Nephron progenitor cell (in vitro differentiated cells): ENCODE results near the gene USP38.

Source experiments
- DNase-seq: peaks from one replicate; pipeline ENCODE4 v3.0.0; 2021
- H3K27ac Mint-ChIP-seq: 2 replicates; pipeline ENCODE4 v1.8.0; 2021; ENCODE audit warnings: mild to moderate bottlenecking, moderate library complexity, mixed read lengths
- H3K27me3 Mint-ChIP-seq: 2 replicates; pipeline ENCODE4 v1.8.0; 2021; ENCODE audit warnings: mild to moderate bottlenecking, low read depth, mixed read lengths; ENCODE audit not compliant: poor library complexity
- H3K36me3 Mint-ChIP-seq: 2 replicates; pipeline ENCODE4 v1.8.0; 2021; ENCODE audit warnings: low read depth, mixed read lengths
- H3K4me1 Mint-ChIP-seq: 2 replicates; pipeline ENCODE4 v1.8.0; 2021; ENCODE audit warnings: mixed read lengths
- H3K4me3 Mint-ChIP-seq: 2 replicates; pipeline ENCODE4 v1.8.0; 2021; ENCODE audit warnings: mild to moderate bottlenecking, moderate library complexity, mixed read lengths
- H3K9me3 Mint-ChIP-seq: 2 replicates; pipeline ENCODE4 v1.8.0; 2021; ENCODE audit warnings: mild to moderate bottlenecking, moderate library complexity, mixed read lengths
- TF ChIP-seq, protein P1 (sequence below): fragments of 200-600 bp; sonication (generic); IDR thresholded peaks from 2 replicates; pipeline ENCODE4 v1.5.0; 2021; ENCODE audit warnings: antibody characterized with exemption

USP38 gene

GRCh38 chr4:143240939-143241679 is 56.4 kb downstream of the USP38 start:
- TF ChIP-seq, protein P1, sequence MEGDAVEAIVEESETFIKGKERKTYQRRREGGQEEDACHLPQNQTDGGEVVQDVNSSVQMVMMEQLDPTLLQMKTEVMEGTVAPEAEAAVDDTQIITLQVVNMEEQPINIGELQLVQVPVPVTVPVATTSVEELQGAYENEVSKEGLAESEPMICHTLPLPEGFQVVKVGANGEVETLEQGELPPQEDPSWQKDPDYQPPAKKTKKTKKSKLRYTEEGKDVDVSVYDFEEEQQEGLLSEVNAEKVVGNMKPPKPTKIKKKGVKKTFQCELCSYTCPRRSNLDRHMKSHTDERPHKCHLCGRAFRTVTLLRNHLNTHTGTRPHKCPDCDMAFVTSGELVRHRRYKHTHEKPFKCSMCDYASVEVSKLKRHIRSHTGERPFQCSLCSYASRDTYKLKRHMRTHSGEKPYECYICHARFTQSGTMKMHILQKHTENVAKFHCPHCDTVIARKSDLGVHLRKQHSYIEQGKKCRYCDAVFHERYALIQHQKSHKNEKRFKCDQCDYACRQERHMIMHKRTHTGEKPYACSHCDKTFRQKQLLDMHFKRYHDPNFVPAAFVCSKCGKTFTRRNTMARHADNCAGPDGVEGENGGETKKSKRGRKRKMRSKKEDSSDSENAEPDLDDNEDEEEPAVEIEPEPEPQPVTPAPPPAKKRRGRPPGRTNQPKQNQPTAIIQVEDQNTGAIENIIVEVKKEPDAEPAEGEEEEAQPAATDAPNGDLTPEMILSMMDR, result no peak
- H3K36me3 Mint-ChIP-seq, result no peaks in the 10 kb centered on the region

GRCh38 chr4:143241892-143242291 is 57.2 kb downstream of the USP38 start:
- Mint-ChIP-seq H3K4me3 (no peak overlapping the region), H3K36me3 (no peaks in the 10 kb centered on the region), H3K4me1 (no peaks in the 10 kb centered on the region), H3K27me3 (peaks cover 3% of the 10 kb centered on the region), H3K9me3 (peaks cover 23% of the 10 kb centered on the region), H3K27ac (no peak overlapping the region)
- DNase-seq, result no peak
- TF ChIP-seq, protein P1, result no peak

More at GRCh38 chr4:143240939-143241679, 56.4 kb downstream of the USP38 start:
- H3K27me3 Mint-ChIP-seq, result no peaks in the 10 kb centered on the region
- DNase-seq, result no peak
- peaks cover 23% of the 10 kb centered on the region for H3K9me3 Mint-ChIP-seq
- H3K4me3 Mint-ChIP-seq, result no peak overlapping the region
- H3K4me1 Mint-ChIP-seq, result no peaks in the 10 kb centered on the region
- H3K27ac Mint-ChIP-seq, result no peak overlapping the region

GRCh38 chr4:143243041-143243440 is 58.3 kb downstream of the USP38 start:
- H3K36me3 Mint-ChIP-seq, result no peaks in the 10 kb centered on the region
- H3K27me3 Mint-ChIP-seq, result peaks cover 5% of the 10 kb centered on the region

DNA sequence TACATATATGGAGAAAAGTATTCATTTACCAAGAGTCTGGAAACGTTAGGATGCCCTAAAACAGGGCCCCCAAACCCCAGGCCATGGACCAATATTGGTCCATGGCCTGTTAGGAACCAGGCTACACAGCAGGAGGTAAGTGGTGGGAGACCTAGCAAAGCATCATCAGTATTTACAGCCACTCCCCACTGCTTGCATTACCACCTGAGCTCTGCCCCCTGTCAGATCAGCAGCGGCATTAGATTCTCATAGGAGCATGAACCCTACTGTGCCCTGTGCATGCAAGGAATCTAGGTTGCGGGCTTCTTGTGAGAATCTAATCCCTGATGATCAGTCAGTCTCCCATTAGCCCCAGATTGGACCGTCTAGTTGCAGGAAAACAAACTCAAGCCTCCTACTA is 62.3 kb downstream of the USP38 start:
- TF ChIP-seq, protein P1, result no peak
- Mint-ChIP-seq H3K36me3 (no peaks in the 10 kb centered on the region), H3K27ac (no peak overlapping the region), H3K4me3 (no peak overlapping the region), H3K27me3 (peaks cover 5% of the 10 kb centered on the region), H3K4me1 (no peaks in the 10 kb centered on the region), H3K9me3 (peaks cover 12% of the 10 kb centered on the region)
- DNase-seq, result no peak

More at GRCh38 chr4:143243041-143243440, 58.3 kb downstream of the USP38 start:
- Mint-ChIP-seq H3K4me1 (no peaks in the 10 kb centered on the region), H3K9me3 (peaks cover 23% of the 10 kb centered on the region), H3K4me3 (no peak overlapping the region), H3K27ac (no peak overlapping the region)
- TF ChIP-seq, protein P1, result no peak
- no peak for DNase-seq

GRCh38 chr4:143247866-143248265 is 63.1 kb downstream of the USP38 start:
- Mint-ChIP-seq H3K9me3 (peaks cover 5% of the 10 kb centered on the region), H3K27me3 (peaks cover 5% of the 10 kb centered on the region), H3K4me1 (no peaks in the 10 kb centered on the region), H3K27ac (no peak overlapping the region), H3K4me3 (no peak overlapping the region), H3K36me3 (no peaks in the 10 kb centered on the region)
- no peak for DNase-seq
- TF ChIP-seq, protein P1, result no peak

DNA sequence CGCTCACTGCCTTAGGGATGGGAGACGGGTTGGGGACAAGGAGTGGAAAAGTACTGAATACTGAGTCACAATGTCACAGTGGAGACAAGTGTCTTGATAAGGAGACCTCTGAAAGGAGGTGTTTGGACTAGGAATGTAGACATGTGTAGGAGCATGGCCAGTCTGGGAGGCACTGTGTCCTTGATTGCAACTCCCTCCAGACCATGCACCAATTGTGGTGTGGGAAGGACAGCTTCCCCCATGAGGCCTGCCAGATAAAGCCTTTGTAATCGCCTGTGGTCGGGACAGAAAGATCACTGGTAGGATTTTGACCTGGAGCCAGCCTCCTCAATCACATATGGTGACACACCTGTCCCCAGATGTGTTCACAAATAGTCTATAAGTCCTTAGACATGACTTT is 64.1 kb downstream of the USP38 start:
- Mint-ChIP-seq H3K4me1 (no peaks in the 10 kb centered on the region), H3K9me3 (no peaks in the 10 kb centered on the region), H3K27ac (no peak overlapping the region), H3K27me3 (peaks cover 5% of the 10 kb centered on the region), H3K36me3 (no peaks in the 10 kb centered on the region), H3K4me3 (no peak overlapping the region)
- TF ChIP-seq, protein P1, result no peak
- DNase-seq, result no peak
